ENCODE data around the gene CST3.
"Not testable (repeated sequence)": the region's sequence is repeated elsewhere in the genome, so short reads cannot be mapped to it uniquely, and the experiment has no call there.

The CST3 gene

GRCh38 chr20:23628402-23629016 is 9.2 kb downstream of the CST3 start:
- Histone ChIP-seq H3K4me3 (ENCODE audit: low read depth, low read length) (peak overlapping the region; percentile 23; the same call in 1 of the 2 replicates), H3K27me3 (ENCODE audit: insufficient read depth, low read length) (no peaks in the 10 kb centered on the region), H3K27ac (ENCODE audit: low read depth, low read length) (peak overlapping the region; percentile 83), H3K36me3 (ENCODE audit: insufficient read depth, low read length) (no peaks in the 10 kb centered on the region), H3K79me2 (ENCODE audit: control insufficient read depth, insufficient read depth, low read length, unreplicated experiment) (no peaks in the 10 kb centered on the region), H3K4me1 (ENCODE audit: control insufficient read depth, insufficient read depth, low read length, unreplicated experiment) (peaks cover 51% of the 10 kb centered on the region), H2AFZ (ENCODE audit: low read length, unreplicated experiment) (no peak overlapping the region)

- no peaks in the 10 kb centered on the region for H3K27me3 ChIP-seq (ENCODE audit: insufficient read depth, low read length)
- H3K27ac ChIP-seq (ENCODE audit: low read depth, low read length): no peak overlapping the region
- no peak overlapping the region for H3K4me3 ChIP-seq (ENCODE audit: low read depth, low read length)
- no peaks in the 10 kb centered on the region for H3K79me2 ChIP-seq (ENCODE audit: control insufficient read depth, insufficient read depth, low read length, unreplicated experiment)
- no peak overlapping the region for H2AFZ ChIP-seq (ENCODE audit: low read length, unreplicated experiment)
- no peaks in the 10 kb centered on the region for H3K36me3 ChIP-seq (ENCODE audit: insufficient read depth, low read length)
- H3K4me1 ChIP-seq (ENCODE audit: control insufficient read depth, insufficient read depth, low read length, unreplicated experiment): peaks cover 56% of the 10 kb centered on the region
These were observed 10.3 kb downstream of the CST3 start for GRCh38 chr20:23627501-23627900.

- Histone ChIP-seq H3K36me3 (ENCODE audit: insufficient read depth, low read length) (no peaks in the 10 kb centered on the region), H3K4me1 (ENCODE audit: control insufficient read depth, insufficient read depth, low read length, unreplicated experiment) (peaks cover 67% of the 10 kb centered on the region), H3K27me3 (ENCODE audit: insufficient read depth, low read length) (no peaks in the 10 kb centered on the region), H3K4me3 (ENCODE audit: low read depth, low read length) (no peak overlapping the region), H2AFZ (ENCODE audit: low read length, unreplicated experiment) (no peak overlapping the region), H3K79me2 (ENCODE audit: control insufficient read depth, insufficient read depth, low read length, unreplicated experiment) (no peaks in the 10 kb centered on the region), H3K27ac (ENCODE audit: low read depth, low read length) (no peak overlapping the region; the same call in 1 of the 2 replicates)
These were observed 11.6 kb downstream of the CST3 start for GRCh38 chr20:23626040-23626620.

GRCh38 chr20:23625236-23625964 is 12.4 kb downstream of the CST3 start:
- Histone ChIP-seq H2AFZ (ENCODE audit: low read length, unreplicated experiment) (no peak overlapping the region), H3K36me3 (ENCODE audit: insufficient read depth, low read length) (no peaks in the 10 kb centered on the region), H3K27ac (ENCODE audit: low read depth, low read length) (peak overlapping the region; percentile 100), H3K4me1 (ENCODE audit: control insufficient read depth, insufficient read depth, low read length, unreplicated experiment) (peaks cover 67% of the 10 kb centered on the region), H3K27me3 (ENCODE audit: insufficient read depth, low read length) (no peaks in the 10 kb centered on the region), H3K79me2 (ENCODE audit: control insufficient read depth, insufficient read depth, low read length, unreplicated experiment) (no peaks in the 10 kb centered on the region), H3K4me3 (ENCODE audit: low read depth, low read length) (no peak overlapping the region)

- Histone ChIP-seq H3K4me3 (ENCODE audit: low read depth, low read length) (peak overlapping the region; percentile 18; the same call in 1 of the 2 replicates), H3K27ac (ENCODE audit: low read depth, low read length) (peak overlapping the region; percentile 100), H3K36me3 (ENCODE audit: insufficient read depth, low read length) (no peaks in the 10 kb centered on the region), H3K4me1 (ENCODE audit: control insufficient read depth, insufficient read depth, low read length, unreplicated experiment) (peaks cover 57% of the 10 kb centered on the region), H3K27me3 (ENCODE audit: insufficient read depth, low read length) (no peaks in the 10 kb centered on the region), H2AFZ (ENCODE audit: low read length, unreplicated experiment) (peak overlapping the region; percentile 64), H3K79me2 (ENCODE audit: control insufficient read depth, insufficient read depth, low read length, unreplicated experiment) (no peaks in the 10 kb centered on the region)
These were observed 13.4 kb downstream of the CST3 start for GRCh38 chr20:23624324-23624691.

GRCh38 chr20:23623666-23624323 is 14.0 kb downstream of the CST3 start:
- peak overlapping the region; percentile 100 for H3K27ac ChIP-seq (ENCODE audit: low read depth, low read length)
- H3K36me3 ChIP-seq (ENCODE audit: insufficient read depth, low read length): no peaks in the 10 kb centered on the region
- H3K4me1 ChIP-seq (ENCODE audit: control insufficient read depth, insufficient read depth, low read length, unreplicated experiment): peaks cover 52% of the 10 kb centered on the region
- no peaks in the 10 kb centered on the region for H3K27me3 ChIP-seq (ENCODE audit: insufficient read depth, low read length)
- H3K79me2 ChIP-seq (ENCODE audit: control insufficient read depth, insufficient read depth, low read length, unreplicated experiment): no peaks in the 10 kb centered on the region
- peak overlapping the region; percentile 18; the same call in 1 of the 2 replicates for H3K4me3 ChIP-seq (ENCODE audit: low read depth, low read length)
- H2AFZ ChIP-seq (ENCODE audit: low read length, unreplicated experiment): peak overlapping the region; percentile 64

GRCh38 chr20:23622839-23623343 is 14.9 kb downstream of the CST3 start:
- peaks cover 44% of the 10 kb centered on the region for H3K4me1 ChIP-seq (ENCODE audit: control insufficient read depth, insufficient read depth, low read length, unreplicated experiment)
- H2AFZ ChIP-seq (ENCODE audit: low read length, unreplicated experiment): peak overlapping the region; percentile 3
- no peaks in the 10 kb centered on the region for H3K36me3 ChIP-seq (ENCODE audit: insufficient read depth, low read length)
- peak overlapping the region; percentile 65 for H3K4me3 ChIP-seq (ENCODE audit: low read depth, low read length)
- no peaks in the 10 kb centered on the region for H3K27me3 ChIP-seq (ENCODE audit: insufficient read depth, low read length)
- H3K27ac ChIP-seq (ENCODE audit: low read depth, low read length): peak overlapping the region; percentile 100
- no peaks in the 10 kb centered on the region for H3K79me2 ChIP-seq (ENCODE audit: control insufficient read depth, insufficient read depth, low read length, unreplicated experiment)

- Histone ChIP-seq H3K4me3 (ENCODE audit: low read depth, low read length) (peak overlapping the region; percentile 65), H3K4me1 (ENCODE audit: control insufficient read depth, insufficient read depth, low read length, unreplicated experiment) (peaks cover 44% of the 10 kb centered on the region), H3K27ac (ENCODE audit: low read depth, low read length) (peak overlapping the region; percentile 100)
- not testable (repeated sequence) for H3K27me3 ChIP-seq (ENCODE audit: insufficient read depth, low read length); H2AFZ ChIP-seq (ENCODE audit: low read length, unreplicated experiment); H3K79me2 ChIP-seq (ENCODE audit: control insufficient read depth, insufficient read depth, low read length, unreplicated experiment); H3K36me3 ChIP-seq (ENCODE audit: insufficient read depth, low read length)
These were observed 15.4 kb downstream of the CST3 start for GRCh38 chr20:23622401-23622800.

- not testable (repeated sequence) for H3K79me2 ChIP-seq (ENCODE audit: control insufficient read depth, insufficient read depth, low read length, unreplicated experiment); H3K36me3 ChIP-seq (ENCODE audit: insufficient read depth, low read length); H3K4me3 ChIP-seq (ENCODE audit: low read depth, low read length); H2AFZ ChIP-seq (ENCODE audit: low read length, unreplicated experiment); H3K27ac ChIP-seq (ENCODE audit: low read depth, low read length); H3K27me3 ChIP-seq (ENCODE audit: insufficient read depth, low read length)
- peaks cover 37% of the 10 kb centered on the region for H3K4me1 ChIP-seq (ENCODE audit: control insufficient read depth, insufficient read depth, low read length, unreplicated experiment)
These were observed 16.9 kb downstream of the CST3 start for GRCh38 chr20:23620670-23621386.

- H3K27me3 ChIP-seq (ENCODE audit: insufficient read depth, low read length): no peaks in the 10 kb centered on the region
- H2AFZ ChIP-seq (ENCODE audit: low read length, unreplicated experiment): no peak overlapping the region
- no peaks in the 10 kb centered on the region for H3K36me3 ChIP-seq (ENCODE audit: insufficient read depth, low read length)
- H3K4me1 ChIP-seq (ENCODE audit: control insufficient read depth, insufficient read depth, low read length, unreplicated experiment): no peaks in the 10 kb centered on the region
- H3K4me3 ChIP-seq (ENCODE audit: low read depth, low read length): no peak overlapping the region
- no peak overlapping the region for H3K27ac ChIP-seq (ENCODE audit: low read depth, low read length)
- H3K79me2 ChIP-seq (ENCODE audit: control insufficient read depth, insufficient read depth, low read length, unreplicated experiment): no peaks in the 10 kb centered on the region
These were observed 23.6 kb downstream of the CST3 start for GRCh38 chr20:23614163-23614562.
